Measurements from ENCODE around the gene FRMPD3.

- TF ChIP-seq CTCF (IDR thresholded peaks at IDR 0.05) (no peak), EP300 (IDR thresholded peaks at IDR 0.05) (no peak), POLR2A (IDR thresholded peaks at IDR 0.05) (no peak)
These were observed 21.5 kb downstream of the FRMPD3 start for GRCh38 chrX:107470971-107471370.

All from tibial nerve (tissue), 4 donors.